Pulmonary artery endothelial cell (primary cell): ENCODE results near the gene CMC1. TPM values are rescaled to one million over a fixed set of nuclear protein-coding genes. Genes with fewer than 3 reads are reported as not detected.
"Not testable (repeated sequence)": the region's sequence is repeated elsewhere in the genome, so short reads cannot be mapped to it uniquely, and the experiment has no call there.

Source experiments
- DNase-seq: peaks from one replicate; pipeline ENCODE4 v3.0.0-alpha.2; 2011; ENCODE audit warnings: low read depth, low spot score
- total RNA-seq: library from RNA; depleted of rRNA; stranded (reverse); fragments of >200 nt; gene quantifications from 2 replicates; pipeline ENCODE4 v1.2.3, GENCODE V29; 2014

The CMC1 gene, protein sequence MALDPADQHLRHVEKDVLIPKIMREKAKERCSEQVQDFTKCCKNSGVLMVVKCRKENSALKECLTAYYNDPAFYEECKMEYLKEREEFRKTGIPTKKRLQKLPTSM
- 3.6 and 3.9 TPM in 2 replicates for total RNA-seq

DNA sequence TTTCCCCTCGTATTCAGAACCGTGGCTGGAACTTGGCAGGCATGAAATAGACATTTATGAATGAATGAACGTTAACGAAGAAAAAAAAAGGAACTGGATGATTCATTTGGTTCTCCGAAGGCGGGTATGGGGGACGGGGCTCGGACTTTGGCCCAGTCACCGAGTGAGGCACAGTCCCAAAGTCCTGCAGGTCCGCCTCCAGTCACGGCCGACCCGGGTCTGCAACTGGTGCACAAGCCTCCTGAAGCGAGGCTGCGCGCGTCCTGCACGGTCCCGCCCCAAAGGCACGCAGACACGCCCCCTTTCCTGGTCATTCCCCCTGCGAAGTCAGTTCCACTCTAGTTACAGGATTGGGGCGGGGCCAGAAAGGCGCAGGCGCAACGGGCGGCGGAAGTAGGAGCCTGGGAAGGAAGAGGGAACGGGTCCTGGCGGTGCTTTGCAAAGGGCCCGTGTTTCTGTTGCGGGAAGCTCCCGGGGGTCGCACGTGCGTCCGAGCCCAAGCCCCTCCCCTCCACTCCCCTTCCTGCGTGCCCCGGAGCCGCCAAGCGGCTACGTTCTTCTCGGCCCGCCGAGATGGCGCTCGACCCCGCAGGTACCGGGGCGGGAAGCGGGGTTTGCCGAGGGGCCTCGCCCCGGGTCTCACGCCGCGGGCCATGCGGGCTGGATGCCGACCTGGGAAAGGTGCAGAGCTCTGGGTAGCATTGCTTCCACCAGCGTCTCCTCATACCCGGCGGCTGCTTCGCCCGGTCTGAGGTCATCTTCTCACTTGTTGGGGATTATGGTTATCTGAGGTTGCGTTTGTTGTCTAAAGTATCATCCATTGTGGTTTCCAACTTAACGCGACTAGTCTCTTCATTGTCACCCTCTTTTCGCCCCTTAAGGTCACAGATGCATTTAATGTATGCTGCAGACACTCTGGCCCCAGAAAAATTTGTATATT is at the start of gene CMC1:
TSS of gene CMC1 (plus strand) at position 399 of the 940 bp plus-strand sequence. CDS start at position 574, 175 bp downstream.
- peak; percentile 87 for DNase-seq

DNA sequence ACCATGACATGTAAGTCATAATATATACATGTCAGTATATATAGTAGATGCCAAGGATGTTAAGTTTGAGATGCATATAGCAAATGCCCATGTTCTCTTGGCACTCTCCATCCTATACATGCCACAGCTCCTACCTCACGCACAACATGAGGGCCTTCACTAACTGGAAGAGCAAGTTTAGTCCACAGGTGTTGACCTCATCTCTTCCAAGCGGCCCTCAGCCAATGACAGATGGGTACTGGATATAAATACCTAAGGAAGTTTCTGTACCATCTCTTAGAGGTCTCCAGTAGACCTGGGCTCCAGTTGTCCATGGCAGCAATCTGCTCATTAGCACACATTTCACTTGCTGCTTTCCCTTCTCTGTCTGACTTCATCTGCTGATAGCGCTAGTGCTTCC is 43.3 kb upstream of the CMC1 start:
- DNase-seq = no peak

DNA sequence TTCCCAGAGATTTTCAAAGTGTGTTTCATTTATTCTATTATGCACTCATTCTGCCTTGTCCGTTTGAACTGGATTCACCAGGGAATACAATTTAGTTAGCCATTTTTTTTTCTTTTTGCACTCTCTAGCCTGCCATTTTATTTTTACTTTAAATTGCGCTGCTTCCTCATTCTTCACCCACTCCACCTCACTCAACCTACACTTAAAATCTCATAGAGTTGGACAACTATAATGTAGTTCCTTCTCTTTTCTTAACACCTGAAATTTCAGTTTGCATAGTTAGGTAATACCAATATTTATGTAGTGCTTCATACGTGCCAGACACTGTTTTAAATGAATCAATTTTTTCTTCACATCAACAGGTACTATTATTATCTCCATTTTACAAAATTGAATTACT is 42.4 kb upstream of the CMC1 start:
- DNase-seq = no peak

DNA sequence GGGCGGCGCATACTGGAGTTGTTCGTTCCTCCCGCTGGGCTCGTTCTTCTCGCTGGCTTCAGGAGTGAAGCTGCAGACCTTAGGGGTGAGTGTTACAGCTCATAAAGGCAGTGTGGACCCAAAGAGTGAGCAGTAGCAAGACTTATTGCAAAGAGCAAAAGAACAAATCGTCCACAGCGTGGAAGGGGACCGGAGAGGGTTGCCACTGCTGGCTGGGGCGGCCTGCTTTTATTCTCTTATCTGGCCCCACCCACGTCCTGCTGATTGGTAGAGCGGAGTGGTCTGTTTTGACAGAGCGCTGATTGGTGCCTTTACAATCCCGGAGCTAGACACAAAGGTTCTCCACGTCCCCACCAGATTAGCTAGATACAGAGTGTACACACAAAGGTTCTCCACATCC is 41.8 kb upstream of the CMC1 start:
- DNase-seq = not testable (repeated sequence)

DNA sequence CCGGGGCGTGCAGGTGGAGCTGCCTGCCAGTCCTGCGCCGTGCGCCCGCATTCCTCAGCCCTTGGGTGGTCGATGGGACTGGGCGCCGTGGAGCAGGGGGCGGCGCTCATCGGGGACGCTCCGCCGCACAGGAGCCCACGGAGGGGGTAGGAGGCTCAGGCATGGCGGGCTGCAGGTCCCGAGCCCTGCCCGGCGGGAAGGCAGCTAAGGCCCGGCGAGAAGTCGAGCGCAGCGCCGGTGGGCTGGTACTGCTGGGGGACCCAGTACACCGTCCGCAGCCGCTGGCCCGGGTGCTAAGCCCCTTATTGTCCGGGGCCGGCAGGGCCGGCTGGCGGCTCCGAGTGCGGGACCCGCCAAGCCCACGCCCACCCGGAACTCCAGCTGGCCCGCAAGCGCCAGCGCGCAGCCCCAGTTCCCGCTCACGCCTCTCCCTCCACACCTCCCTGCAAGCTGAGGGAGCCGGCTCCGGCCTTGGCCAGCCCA is 41.0 kb upstream of the CMC1 start:
- not testable (repeated sequence) for DNase-seq

DNA sequence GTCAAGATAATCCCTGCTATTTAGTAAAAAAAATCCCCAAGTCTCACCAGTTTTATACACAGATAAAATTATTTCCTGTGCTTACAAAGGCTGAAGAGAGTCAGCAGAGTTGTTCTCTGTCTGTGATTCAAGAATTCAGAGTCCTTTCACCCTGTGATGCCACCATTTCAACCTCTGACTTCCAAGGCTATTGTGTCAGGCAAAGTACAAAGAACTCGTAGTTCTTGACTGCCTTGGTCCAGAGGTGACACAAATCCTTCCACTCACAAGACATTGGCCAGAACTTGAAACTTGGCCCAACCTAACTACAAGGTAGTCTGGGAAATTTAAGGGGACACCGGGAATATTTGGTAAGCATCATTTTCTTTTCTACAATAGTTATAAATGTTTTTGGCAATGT is 34.9 kb upstream of the CMC1 start:
- DNase-seq = no peak

DNA sequence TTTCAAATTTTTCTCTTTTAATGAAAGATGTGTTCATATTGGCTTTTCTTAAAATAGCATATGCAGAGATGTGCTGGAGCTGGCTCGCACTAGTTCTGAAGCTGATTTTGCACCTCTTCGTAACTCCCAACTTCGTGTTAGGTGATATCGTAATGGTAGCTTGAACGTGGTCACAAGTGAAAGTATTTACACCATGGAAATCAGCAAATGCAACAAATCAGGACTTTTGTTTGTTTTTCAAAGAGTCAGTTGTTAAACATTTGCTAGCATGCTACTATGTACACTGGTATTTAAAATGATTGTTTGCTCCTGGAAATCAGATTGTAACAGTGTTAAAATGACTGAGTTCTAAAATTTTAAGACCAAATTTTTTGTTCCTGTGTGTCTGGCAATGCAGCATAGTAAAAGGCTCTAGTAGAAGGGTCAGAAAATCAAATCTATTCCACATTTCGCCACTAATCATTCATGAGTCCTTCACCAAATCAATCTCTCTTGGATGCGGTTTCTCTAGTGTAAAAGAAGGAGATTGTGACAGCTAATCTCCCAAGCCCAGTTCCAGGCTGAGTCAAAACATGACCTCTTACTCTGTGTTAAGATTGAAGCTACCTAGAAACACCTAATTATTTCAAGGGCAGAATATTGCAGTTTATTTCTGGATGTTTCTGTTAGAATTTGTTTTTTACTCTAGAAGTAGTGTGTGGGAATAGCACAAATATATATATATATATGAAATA is 34.3 kb upstream of the CMC1 start:
- no peak for DNase-seq

DNA sequence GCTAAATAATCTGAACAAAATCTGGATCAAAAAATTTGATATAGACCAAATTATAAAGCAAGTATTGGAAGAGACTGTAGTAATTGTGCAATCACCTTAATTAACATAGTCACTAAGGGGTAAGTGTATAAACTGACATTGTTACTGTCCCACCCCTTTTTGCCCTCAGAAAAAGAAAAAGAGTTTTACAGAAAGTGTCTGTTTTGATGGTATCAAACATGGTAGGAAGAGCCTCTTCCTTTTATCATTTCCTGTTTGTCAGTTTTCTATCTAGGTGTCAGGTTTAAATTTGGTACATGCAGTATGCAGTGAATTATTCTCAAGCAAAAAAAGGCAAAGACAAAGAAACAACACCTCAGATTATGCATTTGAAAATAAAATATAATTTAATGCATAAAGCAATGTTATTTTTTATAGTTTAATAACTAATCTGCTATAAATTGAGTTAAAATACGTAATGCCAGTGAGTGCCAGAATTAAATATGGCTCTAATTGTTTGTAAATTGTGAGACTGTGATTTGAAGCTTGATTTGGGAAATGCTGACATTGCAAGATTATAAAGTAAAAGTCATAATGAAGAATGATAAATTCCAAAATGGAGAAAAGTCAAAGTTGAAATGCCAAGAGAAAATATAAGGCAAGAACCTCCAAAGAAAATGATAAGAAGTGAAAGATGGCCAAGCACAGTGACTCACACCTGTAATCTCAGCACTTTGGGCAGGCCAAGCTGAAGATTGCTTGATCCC is 30.3 kb upstream of the CMC1 start:
- no peak for DNase-seq

DNA sequence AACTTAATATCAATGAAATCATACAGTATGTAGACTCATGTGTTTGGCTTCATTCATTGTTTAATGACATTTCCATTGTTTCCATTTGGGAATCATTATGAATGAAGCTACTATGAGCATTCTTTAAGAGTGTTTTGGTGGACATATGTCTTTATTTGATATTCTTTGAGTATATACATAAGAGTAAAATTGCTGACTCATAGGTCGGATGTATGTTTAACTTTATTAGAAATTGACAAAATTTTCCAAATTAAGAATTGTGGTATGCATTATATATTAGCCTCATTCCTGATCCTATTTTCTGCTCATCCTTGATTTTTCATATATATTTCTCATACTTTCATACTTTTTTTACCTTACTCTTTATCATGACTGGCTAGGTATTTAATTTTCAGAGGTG is 28.7 kb upstream of the CMC1 start:
- DNase-seq = no peak

DNA sequence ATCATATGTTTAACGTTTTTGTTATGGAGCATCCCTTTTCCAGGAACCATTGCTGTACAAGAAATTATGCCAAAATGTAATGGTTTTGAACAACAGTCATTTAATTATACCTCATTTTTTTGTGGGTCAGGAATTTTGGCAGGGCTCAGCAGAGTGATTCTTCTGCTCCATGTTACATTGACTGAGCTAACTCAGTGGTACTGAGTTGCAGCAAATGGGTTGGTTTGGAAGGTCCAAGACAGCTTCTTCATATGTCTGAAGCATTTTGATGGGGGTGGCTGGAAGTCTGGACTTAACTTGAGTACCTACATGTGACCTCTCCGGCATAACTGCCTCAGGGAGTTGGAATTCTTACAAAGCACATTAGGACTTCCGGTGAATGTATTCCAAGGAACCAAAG is 26.0 kb upstream of the CMC1 start:
- DNase-seq = no peak

DNA sequence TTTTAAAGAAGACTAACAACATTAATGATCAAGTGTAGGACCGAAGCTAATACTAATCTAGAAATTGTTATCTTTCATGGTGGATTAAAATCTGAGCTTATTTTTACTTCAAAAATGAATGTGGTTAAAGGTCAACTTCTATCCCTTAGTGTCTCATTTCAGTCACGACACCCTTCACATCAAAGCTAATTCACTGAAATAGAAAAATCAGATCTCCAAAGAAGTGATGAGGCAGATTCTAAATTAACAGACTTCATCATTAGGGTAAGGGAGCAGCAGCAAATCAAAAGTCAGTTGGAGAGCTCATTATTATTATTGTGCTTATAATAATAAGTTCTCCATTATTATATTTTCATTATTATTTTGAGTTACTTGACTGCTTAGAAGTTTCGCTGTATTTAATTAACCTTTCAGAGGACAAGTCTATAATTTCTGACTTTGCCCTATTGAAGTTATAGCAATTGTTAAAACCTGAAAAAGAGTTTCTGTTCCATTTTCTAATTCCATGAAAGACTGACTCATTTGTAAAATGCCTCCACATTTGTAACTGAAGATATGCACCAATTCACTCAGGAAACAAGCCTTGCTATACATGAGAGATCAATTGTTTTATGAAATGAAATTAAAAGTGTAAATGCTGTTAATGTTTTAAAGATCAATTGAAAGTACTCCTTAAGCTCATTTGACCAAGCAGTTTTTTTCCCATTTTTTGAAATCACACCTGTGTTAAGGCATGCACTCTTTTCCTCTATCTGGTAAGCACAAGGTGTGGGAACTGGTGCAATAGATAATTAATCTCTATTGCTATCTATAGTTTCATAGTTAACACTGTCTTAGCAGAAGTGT is 23.1 kb upstream of the CMC1 start:
- no peak for DNase-seq

DNA sequence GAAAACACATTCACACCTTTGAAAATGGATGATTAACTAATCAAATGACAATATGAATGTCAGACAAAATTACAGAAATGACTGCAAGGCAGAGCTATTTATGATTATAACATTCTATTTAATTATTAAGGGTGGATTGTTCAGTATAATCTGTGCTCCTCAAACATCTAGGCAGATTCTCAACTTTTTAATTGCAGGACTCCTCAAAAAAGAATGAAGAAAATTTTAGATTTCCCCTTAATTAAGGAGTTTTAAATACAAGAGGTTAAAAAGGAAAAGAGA is 22.6 kb upstream of the CMC1 start:
- no peak for DNase-seq

DNA sequence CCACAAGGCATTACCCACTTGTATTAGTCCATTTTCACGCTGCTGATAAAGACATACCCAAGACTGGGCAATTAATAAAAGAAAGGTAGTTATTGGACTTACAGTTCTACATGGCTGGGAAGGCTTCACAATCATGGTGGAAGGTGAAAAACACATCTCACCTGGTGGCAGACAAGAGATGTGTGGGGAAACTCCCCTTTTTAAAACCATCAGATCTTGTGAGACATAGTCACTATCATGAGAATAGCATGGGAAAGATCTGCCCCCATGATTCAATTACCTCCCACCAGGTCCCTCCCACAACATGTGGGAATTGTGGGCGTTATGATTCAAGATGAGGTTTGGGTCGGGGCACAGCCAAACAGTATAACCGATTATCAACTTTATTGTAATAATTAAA is 17.0 kb upstream of the CMC1 start:
- no peak for DNase-seq

DNA sequence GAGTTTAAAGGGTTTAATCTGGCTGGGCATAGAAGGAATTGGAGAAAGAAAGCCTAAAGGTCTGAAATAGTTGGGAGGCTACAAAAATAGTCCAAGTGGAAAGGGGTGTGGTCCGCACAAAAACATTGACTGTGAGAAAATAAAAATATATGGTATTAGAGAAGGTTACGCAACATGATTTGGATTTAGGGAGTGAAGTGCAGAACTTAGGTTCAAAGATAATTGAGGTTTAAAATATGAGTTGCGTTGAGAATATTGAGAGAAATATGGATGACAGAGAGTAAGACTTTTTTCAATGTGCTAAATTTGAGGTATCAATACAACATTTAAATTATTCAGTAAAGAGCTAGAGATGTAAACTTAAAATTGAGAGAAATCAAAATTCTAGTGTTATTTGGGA is 15.4 kb upstream of the CMC1 start:
- DNase-seq = no peak

DNA sequence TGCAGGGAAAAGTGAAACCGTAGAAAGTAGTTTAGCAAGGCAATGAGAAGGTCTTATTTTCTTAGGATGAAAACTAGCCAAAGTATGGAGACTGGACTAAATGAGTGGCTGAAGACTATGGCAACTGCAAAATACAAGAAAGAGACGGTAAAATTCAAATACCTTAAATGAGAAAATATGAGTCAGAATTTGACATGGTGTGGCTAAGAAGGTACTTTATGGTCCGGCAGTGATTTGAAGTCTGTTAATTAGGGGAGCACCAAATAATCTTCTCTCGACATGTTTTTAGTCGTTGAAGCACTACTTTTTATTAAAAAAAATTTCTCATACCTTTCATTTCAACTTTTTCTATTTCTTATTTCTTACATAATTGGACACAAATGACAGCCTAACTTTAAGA is 12.8 kb upstream of the CMC1 start:
- no peak for DNase-seq

DNA sequence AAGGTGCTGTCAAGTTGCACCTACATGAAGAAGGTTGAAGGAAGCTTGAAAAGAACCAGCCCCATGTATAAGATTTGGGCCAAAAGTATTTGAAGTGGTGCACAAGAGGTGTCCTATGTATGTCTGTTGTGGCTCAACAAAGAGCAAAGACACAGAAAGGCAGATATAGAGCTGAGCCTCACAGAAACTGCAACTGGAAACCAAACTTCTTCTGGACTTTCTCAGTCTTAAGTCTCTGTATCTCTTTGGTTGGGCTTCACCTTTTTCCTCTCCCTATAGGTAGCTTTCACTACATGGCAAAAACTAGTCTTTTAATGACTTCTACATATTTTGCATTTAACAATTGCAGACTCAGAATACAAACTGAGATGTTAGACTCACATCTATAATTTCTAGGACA is 8.8 kb upstream of the CMC1 start:
- DNase-seq = no peak

DNA sequence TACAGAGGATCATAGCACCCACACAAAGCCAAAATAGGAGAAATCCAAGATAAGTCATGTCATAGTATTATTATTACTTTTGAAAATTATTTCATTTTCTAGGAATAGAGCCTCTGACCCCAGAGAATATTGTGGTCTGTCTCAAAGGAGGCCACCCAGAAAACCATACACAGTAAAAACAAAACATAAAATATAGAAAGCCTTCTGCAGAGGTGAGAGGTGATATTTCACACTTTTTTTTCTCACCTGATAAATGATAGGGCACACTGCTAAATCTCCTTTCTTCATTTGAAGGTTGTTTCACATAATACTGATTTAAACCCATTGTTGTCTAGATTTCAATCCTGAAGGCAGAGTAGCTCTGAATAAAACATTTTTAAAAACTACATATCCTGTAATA is 7.0 kb upstream of the CMC1 start:
- DNase-seq = no peak

DNA sequence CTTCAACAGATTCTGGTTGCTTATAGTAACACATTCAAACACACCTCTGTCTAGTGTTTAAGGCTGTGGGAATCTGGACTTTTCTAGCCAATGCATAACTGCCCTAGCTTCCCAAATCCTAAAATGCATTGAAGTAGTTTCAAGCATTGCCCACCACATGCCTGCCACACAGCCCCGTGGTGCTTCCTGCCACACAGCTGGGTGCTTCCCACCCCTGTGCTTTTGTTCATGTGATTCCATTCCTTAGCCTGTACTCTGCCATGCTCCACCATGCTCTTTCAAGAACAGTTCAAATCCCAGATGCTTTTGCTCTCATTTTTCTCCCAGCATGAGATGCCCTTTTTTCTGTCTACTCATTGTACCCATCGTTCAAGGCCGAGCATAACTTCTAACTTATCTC is 2.3 kb upstream of the CMC1 start:
- no peak for DNase-seq

DNA sequence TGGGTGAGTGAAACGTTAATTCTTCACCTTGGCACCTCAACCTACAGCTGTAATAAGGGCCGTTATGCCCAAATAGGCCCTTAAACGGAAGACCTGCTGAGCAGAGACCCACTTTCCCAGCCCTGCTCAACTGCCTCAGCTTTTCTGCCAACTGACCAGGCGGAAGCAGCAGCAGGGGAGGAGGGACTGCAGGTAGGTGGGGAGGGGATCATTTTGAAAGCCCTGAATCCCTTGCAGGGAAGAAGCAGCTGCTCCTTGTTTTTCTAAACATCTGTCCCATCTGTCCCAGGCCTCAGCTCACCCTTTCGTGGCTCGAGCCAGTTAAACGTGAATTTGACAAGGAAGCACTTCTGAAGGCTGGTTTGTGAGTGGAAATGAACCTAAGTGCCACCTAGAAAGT is 978 bp upstream of the CMC1 start:
- DNase-seq = no peak

DNA sequence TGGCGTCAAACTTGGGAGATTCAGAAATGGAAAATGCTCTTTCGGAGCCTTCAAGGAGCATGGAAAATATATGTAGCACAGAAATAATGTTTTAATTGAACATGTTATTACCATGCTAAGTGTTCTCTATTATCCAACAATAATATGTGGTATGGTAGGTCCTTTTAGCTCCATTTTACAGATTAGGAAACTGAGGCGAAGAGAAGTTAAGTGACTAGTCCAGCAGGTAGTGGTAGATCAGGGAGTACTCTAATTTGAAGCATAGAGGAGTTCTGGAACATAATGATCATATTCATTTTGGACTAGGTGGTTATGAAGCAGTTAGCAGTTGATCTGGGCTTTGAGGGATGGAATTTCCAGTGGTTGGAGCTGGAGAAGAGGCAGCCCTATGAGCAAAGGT is 1.1 kb downstream of the CMC1 start:
- DNase-seq = no peak
